Epithelial cell of proximal tubule (primary cell): ENCODE results near the gene DAD1. TPM values are rescaled to one million over a fixed set of nuclear protein-coding genes. Genes with fewer than 3 reads are reported as not detected.
"Not testable (repeated sequence)": the region's sequence is repeated elsewhere in the genome, so short reads cannot be mapped to it uniquely, and the experiment has no call there.

Experiments used
- DNase-seq: peaks from one replicate; pipeline ENCODE4 v3.0.0-alpha.2; 2011; ENCODE audit warnings: low read depth
- H3K4me3 ChIP-seq: 2 replicates; pipeline ENCODE4 v1.5.1; 2011; ENCODE audit warnings: low read depth, mild to moderate bottlenecking, low read length
- CTCF ChIP-seq: conservative IDR thresholded peaks from 2 replicates; pipeline ENCODE4 v1.5.1; 2012; ENCODE audit warnings: low read depth, mild to moderate bottlenecking, low read length
- total RNA-seq: library from RNA; depleted of rRNA; stranded (reverse); fragments of >200 nt; gene quantifications from 2 replicates; pipeline ENCODE4 v1.2.3, GENCODE V29; 2015

Gene DAD1
- total RNA-seq, 1 donor from 2014 or later: 389 TPM

- H3K4me3 ChIP-seq: no peak overlapping the region
- DNase-seq: no peak
- TF ChIP-seq CTCF: no peak
These were observed 4.6 kb upstream of the DAD1 start for GRCh38 chr14:22593601-22594000.

GRCh38 chr14:22593189-22593588, 4.2 kb upstream of the DAD1 start:
- no peak overlapping the region for H3K4me3 ChIP-seq
- no peak for TF ChIP-seq CTCF
- DNase-seq: no peak

GRCh38 chr14:22588526-22589095, 413 bp downstream of the DAD1 start:
- H3K4me3 ChIP-seq: peak overlapping the region; percentile 76
- no peak for DNase-seq
- no peak for TF ChIP-seq CTCF

- H3K4me3 ChIP-seq: peak overlapping the region; percentile 76
- DNase-seq: not testable (repeated sequence)
These were observed 1.2 kb downstream of the DAD1 start for GRCh38 chr14:22587677-22588422.

- TF ChIP-seq CTCF: no peak
- no peak overlapping the region for H3K4me3 ChIP-seq
- no peak for DNase-seq
These were observed 1.8 kb downstream of the DAD1 start for GRCh38 chr14:22587247-22587646.

GRCh38 chr14:22583994-22584393, 5.0 kb downstream of the DAD1 start:
- no peak overlapping the region for H3K4me3 ChIP-seq
- no peak for DNase-seq
- no peak for TF ChIP-seq CTCF

GRCh38 chr14:22580625-22581024, 8.4 kb downstream of the DAD1 start:
- no peak overlapping the region for H3K4me3 ChIP-seq
- no peak for DNase-seq
- TF ChIP-seq CTCF: no peak
